Neuronal stem cell (in vitro differentiated cells): ENCODE measurements around the gene NRROS.

ENCODE experiments used
- DNase-seq: peaks from one replicate; pipeline ENCODE4 v3.0.0-alpha.2; 2013; ENCODE audit warnings: low spot score
- H2AFZ ChIP-seq: one replicate; pipeline ENCODE4 v1.6.1; 2013; ENCODE audit warnings: mild to moderate bottlenecking, low read length, inconsistent platforms
- H2AK5ac ChIP-seq: 2 replicates; pipeline ENCODE4 v1.6.1; 2013; ENCODE audit warnings: low read depth, mild to moderate bottlenecking, inconsistent platforms, low read length, moderate library complexity, mixed read lengths
- H2BK120ac ChIP-seq: 2 replicates; pipeline ENCODE4 v1.6.1; 2013; ENCODE audit warnings: low read depth, mild to moderate bottlenecking, inconsistent platforms, low read length, moderate library complexity, mixed read lengths
- H2BK12ac ChIP-seq: one replicate; pipeline ENCODE4 v1.6.1; 2013; ENCODE audit warnings: low read length, inconsistent platforms
- H2BK15ac ChIP-seq: 2 replicates; pipeline ENCODE4 v1.6.1; 2013; ENCODE audit warnings: mild to moderate bottlenecking, low read length, inconsistent platforms, mixed read lengths
- H2BK5ac ChIP-seq: one replicate; pipeline ENCODE4 v1.6.1; 2013; ENCODE audit warnings: inconsistent platforms, mild to moderate bottlenecking, low read length, moderate library complexity
- H3K14ac ChIP-seq: one replicate; pipeline ENCODE4 v1.6.1; 2013; ENCODE audit warnings: low read length, inconsistent platforms
- H3K18ac ChIP-seq: 2 replicates; pipeline ENCODE4 v1.6.1; 2013; ENCODE audit warnings: low read length, inconsistent platforms
- H3K23ac ChIP-seq: 2 replicates; pipeline ENCODE4 v1.6.1; 2013; ENCODE audit warnings: low read depth, mild to moderate bottlenecking, mixed read lengths, low read length, inconsistent platforms; ENCODE audit not compliant: poor library complexity
- H3K27ac ChIP-seq: replicated peaks from 3 replicates; pipeline ENCODE4 v1.5.1; 2013; ENCODE audit warnings: low read length, inconsistent platforms
- H3K27me3 ChIP-seq, 3 experiments: 2 replicates each; pipeline ENCODE4 v1.6.1; 2013; ENCODE audit warnings: low read length in 3 of 3, mild to moderate bottlenecking in 2 of 3, inconsistent platforms in 1 of 3, low read depth in 1 of 3, mixed read lengths in 1 of 3, moderate library complexity in 1 of 3; ENCODE audit not compliant: control insufficient read depth in 3 of 3, insufficient read depth in 3 of 3
- H3K36me3 ChIP-seq, 2 donors: replicated peaks in 1 of 2; 2 replicates each; pipeline ENCODE4 v1.6.1; 2013; ENCODE audit warnings: low read length in 2 of 2; ENCODE audit not compliant: control insufficient read depth in 2 of 2, insufficient read depth in 2 of 2
- H3K4ac ChIP-seq: 2 replicates; pipeline ENCODE4 v1.6.1; 2013; ENCODE audit warnings: inconsistent platforms, mild to moderate bottlenecking, low read length, moderate library complexity
- H3K4me1 ChIP-seq, 2 donors: 1 replicate in 1 of 2; 2 replicates in 1 of 2; pipeline ENCODE4 v1.6.1; 2013; ENCODE audit warnings: low read length in 2 of 2, low read depth in 1 of 2; ENCODE audit not compliant: control insufficient read depth in 2 of 2, insufficient read depth in 1 of 2
- H3K4me2 ChIP-seq: one replicate; pipeline ENCODE4 v1.6.1; 2013; ENCODE audit warnings: mild to moderate bottlenecking, low read length, inconsistent platforms; ENCODE audit not compliant: insufficient read depth, poor library complexity, severe bottlenecking
- H3K4me3 ChIP-seq, 2 donors: 2 replicates each; pipeline ENCODE4 v1.5.1; 2013; ENCODE audit warnings: low read length in 2 of 2, mild to moderate bottlenecking in 2 of 2, inconsistent platforms in 1 of 2, moderate library complexity in 1 of 2
- H3K79me1 ChIP-seq: one replicate; pipeline ENCODE4 v1.6.1; 2013; ENCODE audit warnings: low read depth, mild to moderate bottlenecking, inconsistent platforms, low read length, moderate library complexity
- H3K9ac ChIP-seq: one replicate; pipeline ENCODE4 v1.6.1; 2013; ENCODE audit warnings: mild to moderate bottlenecking, low read depth, low read length, inconsistent platforms; ENCODE audit not compliant: poor library complexity
- H3K9me3 ChIP-seq, 2 donors: replicated peaks in 1 of 2; 2 replicates each; pipeline versions ENCODE3 to v1.6.1; 2013; ENCODE audit warnings: low read length in 2 of 2, mild to moderate bottlenecking in 2 of 2, inconsistent platforms in 1 of 2, low read depth in 1 of 2, mixed read lengths in 1 of 2, moderate library complexity in 1 of 2; ENCODE audit not compliant: control insufficient read depth in 2 of 2, insufficient read depth in 1 of 2
- H4K8ac ChIP-seq: one replicate; pipeline ENCODE4 v1.6.1; 2013; ENCODE audit warnings: low read depth, mild to moderate bottlenecking, inconsistent platforms, low read length, moderate library complexity
- H4K91ac ChIP-seq: one replicate; pipeline ENCODE4 v1.6.1; 2013; ENCODE audit warnings: low read length, low read depth, mild to moderate bottlenecking, inconsistent platforms; ENCODE audit not compliant: poor library complexity
- WGBS, 2 donors: extraction: QIAGEN DNeasy Blood & Tissue Kit; methylation state at CpG; one replicate each; pipeline ENCODE4 v1.1.7; 2013; ENCODE audit warnings: missing lambda C conversion rate in 2 of 2, mixed read lengths in 1 of 2; ENCODE audit not compliant: insufficient read length in 2 of 2, insufficient replicate concordance in 1 of 2; ENCODE audit errors: extremely low coverage in 2 of 2; 5-methylcytosine and 5-hydroxymethylcytosine counted together

NRROS gene

GRCh38 chr3:196629228-196629627 is 10.3 kb upstream of the NRROS start:
- Histone ChIP-seq H3K4me1 (peaks cover 10 to 16% of the 10 kb centered on the region in 2 donors), H3K18ac (no peak overlapping the region), H3K4me3 (no peak overlapping the region), H2BK12ac (no peak overlapping the region), H3K27ac (no peak overlapping the region), H3K79me1 (no peaks in the 10 kb centered on the region), H3K36me3 (no peaks in the 10 kb centered on the region), H2BK15ac (no peak overlapping the region), H3K4me2 (no peak overlapping the region), H4K91ac (no peak overlapping the region), H4K8ac (no peak overlapping the region), H2AFZ (no peak overlapping the region), H3K4ac (no peak overlapping the region), H3K27me3 (no peaks in the 10 kb centered on the region), H3K23ac (no peak overlapping the region), H3K9me3 (no peaks in the 10 kb centered on the region), H2BK5ac (no peak overlapping the region), H2BK120ac (no peak overlapping the region), H3K9ac (no peak overlapping the region), H3K14ac (no peak overlapping the region), H2AK5ac (no peak overlapping the region)
- WGBS, 2 donors: no CpG with 5 or more reads among the region's 2 CpGs
- no peak for DNase-seq

- DNase-seq: no peak
- peak overlapping the region; percentile 60 for H3K4me2 ChIP-seq
These were observed 7.8 kb upstream of the NRROS start for GRCh38 chr3:196631682-196632045.

GRCh38 chr3:196632046-196632751 is 7.3 kb upstream of the NRROS start:
- no peak overlapping the region for H4K91ac ChIP-seq
- no peaks in the 10 kb centered on the region for H3K36me3 ChIP-seq
- H2BK120ac ChIP-seq: no peak overlapping the region
- H3K9ac ChIP-seq: peak overlapping the region; percentile 71
- H4K8ac ChIP-seq: no peak overlapping the region
- no peak overlapping the region for H3K14ac ChIP-seq
- H3K4me3 ChIP-seq: peak overlapping the region; percentile 51 to 78
- no peaks in the 10 kb centered on the region for H3K9me3 ChIP-seq
- H3K4ac ChIP-seq: no peak overlapping the region
- H2AFZ ChIP-seq: peak overlapping the region; percentile 97
- WGBS, 2 donors: no CpG with 5 or more reads among the region's 43 CpGs
- peaks cover 14 to 17% of the 10 kb centered on the region in 2 donors for H3K4me1 ChIP-seq
- no peaks in the 10 kb centered on the region for H3K79me1 ChIP-seq
- peak; percentile 84 for DNase-seq
- H2BK5ac ChIP-seq: peak overlapping the region; percentile 32
- H3K4me2 ChIP-seq: peak overlapping the region; percentile 60
- peak overlapping the region; percentile 84 for H3K18ac ChIP-seq
- H3K23ac ChIP-seq: peak overlapping the region; percentile 51
- no peak overlapping the region for H2AK5ac ChIP-seq
- no peak overlapping the region for H2BK15ac ChIP-seq
- H2BK12ac ChIP-seq: no peak overlapping the region
- H3K27ac ChIP-seq: peak overlapping the region; percentile 91
- no peaks in the 10 kb centered on the region for H3K27me3 ChIP-seq

More at GRCh38 chr3:196631682-196632045, 7.8 kb upstream of the NRROS start:
- H3K27me3 ChIP-seq: no peaks in the 10 kb centered on the region
- peak overlapping the region; percentile 91 for H3K27ac ChIP-seq
- H4K91ac ChIP-seq: no peak overlapping the region
- no peak overlapping the region for H3K14ac ChIP-seq
- H4K8ac ChIP-seq: no peak overlapping the region
- peak overlapping the region; percentile 32 for H2BK5ac ChIP-seq
- no peaks in the 10 kb centered on the region for H3K79me1 ChIP-seq
- no peak overlapping the region for H2BK120ac ChIP-seq
- H3K4me1 ChIP-seq: peaks cover 14 to 17% of the 10 kb centered on the region in 2 donors
- peak overlapping the region; percentile 97 for H2AFZ ChIP-seq
- H2AK5ac ChIP-seq: no peak overlapping the region
- H2BK12ac ChIP-seq: no peak overlapping the region
- H3K18ac ChIP-seq: peak overlapping the region; percentile 84
- no peaks in the 10 kb centered on the region for H3K36me3 ChIP-seq
- peak overlapping the region; percentile 51 to 78 for H3K4me3 ChIP-seq
- WGBS, 2 donors: no CpG with 5 or more reads among the region's 5 CpGs
- no peak overlapping the region for H3K23ac ChIP-seq
- H2BK15ac ChIP-seq: no peak overlapping the region
- H3K9me3 ChIP-seq: no peaks in the 10 kb centered on the region
- H3K9ac ChIP-seq: peak overlapping the region; percentile 71
- no peak overlapping the region for H3K4ac ChIP-seq

GRCh38 chr3:196633555-196634151 is 5.8 kb upstream of the NRROS start:
- Histone ChIP-seq H2AFZ (no peak overlapping the region), H2BK12ac (peak overlapping the region; percentile 88), H2BK5ac (peak overlapping the region; percentile 26), H3K79me1 (no peaks in the 10 kb centered on the region), H3K4me2 (no peak overlapping the region), H4K8ac (peak overlapping the region; percentile 70), H3K9me3 (no peaks in the 10 kb centered on the region), H3K4me3 (peak overlapping the region in 1 of 2 donors; percentile 34), H3K18ac (peak overlapping the region; percentile 95), H2AK5ac (peak overlapping the region; percentile 100), H3K4me1 (peaks cover 14 to 15% of the 10 kb centered on the region in 2 donors), H3K23ac (peak overlapping the region; percentile 25), H3K27me3 (peaks cover 0 to 6% (median 0%) of the 10 kb centered on the region in 3 experiments), H2BK120ac (peak overlapping the region; percentile 48), H4K91ac (no peak overlapping the region), H2BK15ac (peak overlapping the region; percentile 96), H3K14ac (no peak overlapping the region), H3K36me3 (no peaks in the 10 kb centered on the region), H3K4ac (peak overlapping the region; percentile 77), H3K9ac (peak overlapping the region; percentile 78), H3K27ac (peak overlapping the region; percentile 91)
- DNase-seq: no peak
- WGBS, 2 donors: no CpG with 5 or more reads among the region's 12 CpGs
